ENCODE data around the gene PTPRA. TPM values are rescaled to one million over a fixed set of nuclear protein-coding genes. Genes with fewer than 3 reads are reported as not detected.

Gene PTPRA
- total and polyA plus RNA-seq, 5 donors from 2014 or later, result 26.2 to 103 (median 35.1) TPM

DNA sequence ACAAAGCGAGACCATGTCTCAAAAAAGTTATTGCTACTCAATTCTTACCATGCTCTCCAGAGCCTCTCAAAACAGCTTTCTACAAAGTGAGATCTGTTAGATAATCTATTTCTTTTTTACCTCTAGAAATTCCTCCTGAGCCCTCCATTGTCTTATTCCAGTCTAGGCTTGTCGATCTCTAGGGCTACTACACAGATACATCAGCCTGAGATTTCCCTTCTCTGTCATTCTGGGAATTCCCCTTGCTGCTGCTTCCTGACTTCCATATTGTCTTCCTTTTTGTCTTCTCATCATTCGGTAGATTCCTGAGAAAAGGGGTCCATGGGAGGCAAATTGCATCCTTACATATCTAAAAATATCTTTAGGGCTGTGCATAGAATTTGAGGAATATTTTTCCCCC, 94.6 kb downstream of the PTPRA start:
- Mint-ChIP-seq H3K27ac (no peak overlapping the region), H3K27me3 (no peaks in the 10 kb centered on the region), H3K4me3 (no peak overlapping the region), H3K9me3 (no peaks in the 10 kb centered on the region), H3K4me1 (peaks cover 0 to 8% (median 2%) of the 10 kb centered on the region in 4 donors), H3K36me3 (peaks cover 21% of the 10 kb centered on the region)
- no peak for DNase-seq
- Histone ChIP-seq H3K9me3 (ENCODE audit: control insufficient read depth in 2 of 2, low read length in 2 of 2) (no peaks in the 10 kb centered on the region), H3K27me3 (ENCODE audit: control insufficient read depth, insufficient read depth, low read length) (no peaks in the 10 kb centered on the region), H3K4me3 (ENCODE audit: low read depth, low read length) (no peak overlapping the region), H3K36me3 (ENCODE audit: control insufficient read depth, insufficient read depth, low read length) (peaks cover 55% of the 10 kb centered on the region), H3K27ac (ENCODE audit: insufficient read depth, low read length, poor library complexity, severe bottlenecking) (no peak overlapping the region), H3K4me1 (ENCODE audit: control insufficient read depth, insufficient read depth, low read length, poor library complexity, severe bottlenecking) (no peaks in the 10 kb centered on the region)
- no peak for ATAC-seq (ENCODE audit: low read depth in 2 of 2)

DNA sequence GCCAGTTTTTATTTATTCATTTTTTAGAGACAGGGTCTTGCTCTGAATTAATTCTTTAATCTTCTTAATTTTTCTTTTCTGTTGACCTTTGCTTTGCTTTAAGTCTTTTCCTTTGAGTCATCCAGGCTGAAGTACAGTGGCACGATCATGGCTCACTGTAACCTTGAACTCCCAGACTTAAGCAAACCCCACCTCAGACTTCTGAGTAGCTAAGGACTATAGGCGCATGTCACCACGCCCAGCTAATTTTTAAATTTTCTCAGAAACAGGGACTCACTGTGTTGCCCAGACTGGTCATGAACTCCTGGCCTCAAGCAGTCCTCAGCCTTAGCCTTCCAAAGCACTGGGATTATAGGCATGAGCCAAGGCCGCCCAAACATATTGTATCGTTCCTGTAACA, 98.8 kb downstream of the PTPRA start:
- DNase-seq, result no peak
- no peak overlapping the region for H3K4me3 Mint-ChIP-seq
- H3K4me1 ChIP-seq (ENCODE audit: control insufficient read depth, insufficient read depth, low read length, poor library complexity, severe bottlenecking), result no peaks in the 10 kb centered on the region
- no peaks in the 10 kb centered on the region for H3K27me3 Mint-ChIP-seq
- H3K9me3 Mint-ChIP-seq, result no peaks in the 10 kb centered on the region
- ATAC-seq (ENCODE audit: low read depth in 2 of 2), result no peak
- H3K27ac Mint-ChIP-seq, result no peak overlapping the region
- peaks cover 30% of the 10 kb centered on the region for H3K36me3 ChIP-seq (ENCODE audit: control insufficient read depth, insufficient read depth, low read length)
- peaks cover 17% of the 10 kb centered on the region for H3K36me3 Mint-ChIP-seq
- no peak overlapping the region for H3K4me3 ChIP-seq (ENCODE audit: low read depth, low read length)
- no peaks in the 10 kb centered on the region for H3K27me3 ChIP-seq (ENCODE audit: control insufficient read depth, insufficient read depth, low read length)
- H3K9me3 ChIP-seq (ENCODE audit: control insufficient read depth in 2 of 2, low read length in 2 of 2), result no peaks in the 10 kb centered on the region
- H3K27ac ChIP-seq (ENCODE audit: insufficient read depth, low read length, poor library complexity, severe bottlenecking), result no peak overlapping the region
- H3K4me1 Mint-ChIP-seq, result peaks cover 6 to 23% (median 13%) of the 10 kb centered on the region in 4 donors

DNA sequence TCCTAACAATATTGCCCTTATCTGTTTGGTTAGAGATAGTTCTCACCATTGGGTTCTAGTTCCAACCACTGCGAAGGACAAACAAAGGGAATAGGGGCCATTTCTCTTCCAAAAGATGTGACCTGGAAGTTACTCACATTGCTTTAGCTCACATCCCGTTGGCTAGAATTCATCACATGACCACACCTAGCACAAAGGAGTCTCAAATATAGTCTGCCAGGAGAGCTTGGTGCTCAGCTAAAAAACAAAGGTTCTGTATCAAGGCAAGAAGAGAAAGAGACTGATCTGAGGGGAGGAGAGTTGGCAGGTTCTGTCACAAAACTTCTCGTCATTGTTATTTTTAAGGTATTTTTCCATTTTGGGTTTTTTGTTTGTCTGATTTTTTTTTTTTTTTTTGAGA, 100.3 kb downstream of the PTPRA start:
- Histone ChIP-seq H3K27me3 (ENCODE audit: control insufficient read depth, insufficient read depth, low read length) (no peaks in the 10 kb centered on the region), H3K9me3 (ENCODE audit: control insufficient read depth in 2 of 2, low read length in 2 of 2) (no peaks in the 10 kb centered on the region), H3K36me3 (ENCODE audit: control insufficient read depth, insufficient read depth, low read length) (peaks cover 23% of the 10 kb centered on the region), H3K4me1 (ENCODE audit: control insufficient read depth, insufficient read depth, low read length, poor library complexity, severe bottlenecking) (no peaks in the 10 kb centered on the region), H3K4me3 (ENCODE audit: low read depth, low read length) (no peak overlapping the region), H3K27ac (ENCODE audit: insufficient read depth, low read length, poor library complexity, severe bottlenecking) (no peak overlapping the region)
- Mint-ChIP-seq H3K27me3 (no peaks in the 10 kb centered on the region), H3K4me3 (no peak overlapping the region), H3K27ac (no peak overlapping the region), H3K4me1 (peaks cover 8 to 32% (median 12%) of the 10 kb centered on the region in 4 donors), H3K36me3 (peaks cover 15% of the 10 kb centered on the region), H3K9me3 (no peaks in the 10 kb centered on the region)
- DNase-seq (no peak), ATAC-seq (ENCODE audit: low read depth in 2 of 2) (no peak)

DNA sequence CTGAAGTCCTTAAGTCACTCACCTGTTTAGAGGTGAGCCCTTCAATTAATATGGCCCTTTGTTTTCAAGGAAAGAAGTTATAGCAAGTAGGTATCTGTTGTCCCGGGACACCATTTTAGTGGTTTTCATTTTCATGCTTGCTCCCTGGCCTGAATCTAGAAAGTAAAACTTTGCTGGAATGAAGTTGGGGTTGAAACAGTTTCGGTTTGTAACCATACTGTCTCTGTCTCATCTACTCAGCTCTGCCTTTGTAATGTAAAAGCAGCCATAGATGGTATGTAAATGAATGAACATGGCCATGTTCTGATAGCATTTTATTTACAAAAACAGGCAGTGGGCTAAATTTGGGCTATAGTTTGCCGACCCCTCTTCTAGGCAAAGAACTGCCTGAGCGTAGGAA, 105.2 kb downstream of the PTPRA start:
- Histone ChIP-seq H3K27me3 (ENCODE audit: control insufficient read depth, insufficient read depth, low read length) (no peaks in the 10 kb centered on the region), H3K27ac (ENCODE audit: insufficient read depth, low read length, poor library complexity, severe bottlenecking) (no peak overlapping the region), H3K36me3 (ENCODE audit: control insufficient read depth, insufficient read depth, low read length) (peaks cover 6% of the 10 kb centered on the region), H3K9me3 (ENCODE audit: control insufficient read depth in 2 of 2, low read length in 2 of 2) (no peaks in the 10 kb centered on the region), H3K4me3 (ENCODE audit: low read depth, low read length) (no peak overlapping the region), H3K4me1 (ENCODE audit: control insufficient read depth, insufficient read depth, low read length, poor library complexity, severe bottlenecking) (peaks cover 8% of the 10 kb centered on the region)
- ATAC-seq (ENCODE audit: low read depth in 2 of 2) (no peak), DNase-seq (no peak)
- Mint-ChIP-seq H3K4me1 (peaks cover 12 to 31% (median 16%) of the 10 kb centered on the region in 4 donors), H3K9me3 (no peaks in the 10 kb centered on the region), H3K27me3 (no peaks in the 10 kb centered on the region), H3K36me3 (peaks cover 12% of the 10 kb centered on the region), H3K27ac (peak overlapping the region in 2 of 3 donors; percentile 61 to 63), H3K4me3 (no peak overlapping the region)

DNA sequence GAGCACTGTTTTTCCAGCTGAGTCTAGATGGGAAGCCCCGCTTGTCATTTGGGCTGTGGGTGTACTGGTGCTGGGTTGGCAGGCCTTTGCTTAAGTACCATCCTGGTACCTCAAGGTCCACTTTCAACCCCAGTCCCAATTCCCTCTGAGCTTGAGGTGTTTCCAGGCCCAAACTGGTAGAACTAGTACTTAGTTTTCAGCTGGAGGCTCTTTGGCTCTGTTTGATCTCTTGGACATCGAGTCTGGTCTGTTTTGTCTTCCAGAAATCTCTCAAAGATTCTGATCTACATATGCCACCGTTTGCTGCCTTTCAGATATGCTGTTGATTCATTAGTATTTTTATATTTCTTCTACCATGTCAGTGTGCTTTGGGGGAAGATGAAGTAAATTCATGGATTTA, 108.4 kb downstream of the PTPRA start:
- Histone ChIP-seq H3K36me3 (ENCODE audit: control insufficient read depth, insufficient read depth, low read length) (peaks cover 14% of the 10 kb centered on the region), H3K9me3 (ENCODE audit: control insufficient read depth in 2 of 2, low read length in 2 of 2) (no peaks in the 10 kb centered on the region), H3K27me3 (ENCODE audit: control insufficient read depth, insufficient read depth, low read length) (no peaks in the 10 kb centered on the region), H3K4me1 (ENCODE audit: control insufficient read depth, insufficient read depth, low read length, poor library complexity, severe bottlenecking) (peaks cover 17% of the 10 kb centered on the region), H3K27ac (ENCODE audit: insufficient read depth, low read length, poor library complexity, severe bottlenecking) (no peak overlapping the region), H3K4me3 (ENCODE audit: low read depth, low read length) (no peak overlapping the region)
- Mint-ChIP-seq H3K27me3 (no peaks in the 10 kb centered on the region), H3K36me3 (peaks cover 12% of the 10 kb centered on the region), H3K9me3 (no peaks in the 10 kb centered on the region), H3K27ac (peak overlapping the region in 1 of 3 donors; percentile 42), H3K4me3 (no peak overlapping the region), H3K4me1 (peaks cover 11 to 21% (median 15%) of the 10 kb centered on the region in 4 donors)
- ATAC-seq (ENCODE audit: low read depth in 2 of 2), result no peak
- no peak for DNase-seq

DNA sequence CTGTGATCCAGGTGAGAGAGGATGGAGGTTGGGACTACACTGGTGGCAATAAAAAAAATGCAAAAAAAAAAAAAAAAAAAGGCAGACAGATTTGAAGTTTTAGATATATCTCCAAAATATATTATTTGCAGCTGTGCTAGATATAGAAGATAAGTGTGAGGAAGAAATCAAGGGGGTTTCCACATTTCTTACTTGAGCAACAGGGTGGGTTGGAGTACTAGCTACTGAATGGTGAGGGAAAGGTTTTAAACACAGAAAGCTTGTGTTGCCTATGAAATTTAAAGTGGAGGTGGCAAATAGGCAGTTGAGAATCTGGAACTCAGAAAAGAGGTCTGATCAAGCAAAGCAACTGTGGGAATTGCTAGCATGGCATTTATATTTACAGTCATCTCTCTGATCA, 110.2 kb downstream of the PTPRA start:
- ATAC-seq (ENCODE audit: low read depth in 2 of 2) (no peak), DNase-seq (peak in 1 of 3 donors; percentile 15)
- H3K27me3 Mint-ChIP-seq, result no peaks in the 10 kb centered on the region
- H3K9me3 ChIP-seq (ENCODE audit: control insufficient read depth in 2 of 2, low read length in 2 of 2), result no peaks in the 10 kb centered on the region
- H3K4me1 ChIP-seq (ENCODE audit: control insufficient read depth, insufficient read depth, low read length, poor library complexity, severe bottlenecking), result peaks cover 17% of the 10 kb centered on the region
- H3K9me3 Mint-ChIP-seq, result no peaks in the 10 kb centered on the region
- H3K4me1 Mint-ChIP-seq, result peaks cover 10 to 19% (median 13%) of the 10 kb centered on the region in 4 donors
- H3K36me3 ChIP-seq (ENCODE audit: control insufficient read depth, insufficient read depth, low read length), result peaks cover 29% of the 10 kb centered on the region
- H3K27ac Mint-ChIP-seq, result no peak overlapping the region
- peaks cover 24% of the 10 kb centered on the region for H3K36me3 Mint-ChIP-seq
- H3K4me3 ChIP-seq (ENCODE audit: low read depth, low read length), result peak overlapping the region; percentile 75
- peak overlapping the region; percentile 62 for H3K27ac ChIP-seq (ENCODE audit: insufficient read depth, low read length, poor library complexity, severe bottlenecking)
- no peaks in the 10 kb centered on the region for H3K27me3 ChIP-seq (ENCODE audit: control insufficient read depth, insufficient read depth, low read length)
- no peak overlapping the region for H3K4me3 Mint-ChIP-seq

DNA sequence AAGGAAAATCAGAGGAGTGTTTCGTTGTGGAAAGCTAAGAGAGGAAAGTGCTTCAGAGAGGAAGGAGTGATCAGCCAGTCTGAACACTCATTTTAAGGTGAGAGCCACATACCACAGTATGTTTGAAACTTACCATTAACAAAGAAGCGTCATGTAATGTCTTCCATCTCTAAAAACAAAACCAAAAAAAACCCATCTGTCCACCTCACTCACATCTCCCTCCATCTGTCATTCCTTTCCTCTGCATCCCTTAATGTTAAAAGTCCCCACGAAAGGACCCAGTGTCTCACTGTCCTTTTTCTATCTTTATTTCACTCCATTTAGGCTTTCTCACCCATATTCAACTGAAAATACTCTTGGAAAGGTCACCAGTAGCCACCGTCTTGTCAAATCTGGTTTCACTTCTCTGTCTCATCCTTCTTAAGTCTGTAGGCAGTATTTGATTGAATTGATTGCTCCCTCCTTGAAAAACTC, 110.8 kb downstream of the PTPRA start:
- H3K36me3 Mint-ChIP-seq, result peaks cover 28% of the 10 kb centered on the region
- Histone ChIP-seq H3K4me1 (ENCODE audit: control insufficient read depth, insufficient read depth, low read length, poor library complexity, severe bottlenecking) (peaks cover 17% of the 10 kb centered on the region), H3K27ac (ENCODE audit: insufficient read depth, low read length, poor library complexity, severe bottlenecking) (peak overlapping the region; percentile 62), H3K9me3 (ENCODE audit: control insufficient read depth in 2 of 2, low read length in 2 of 2) (no peaks in the 10 kb centered on the region), H3K36me3 (ENCODE audit: control insufficient read depth, insufficient read depth, low read length) (peaks cover 34% of the 10 kb centered on the region), H3K27me3 (ENCODE audit: control insufficient read depth, insufficient read depth, low read length) (no peaks in the 10 kb centered on the region), H3K4me3 (ENCODE audit: low read depth, low read length) (peak overlapping the region; percentile 75)
- peak in 1 of 2 donors; percentile 51 for ATAC-seq (ENCODE audit: low read depth in 2 of 2)
- DNase-seq, result peak in 2 of 3 donors; percentile 26 to 64
- no peak overlapping the region for H3K4me3 Mint-ChIP-seq
- H3K9me3 Mint-ChIP-seq, result no peaks in the 10 kb centered on the region
- H3K27me3 Mint-ChIP-seq, result no peaks in the 10 kb centered on the region
- H3K4me1 Mint-ChIP-seq, result peaks cover 12 to 19% (median 13%) of the 10 kb centered on the region in 4 donors
- H3K27ac Mint-ChIP-seq, result no peak overlapping the region

DNA sequence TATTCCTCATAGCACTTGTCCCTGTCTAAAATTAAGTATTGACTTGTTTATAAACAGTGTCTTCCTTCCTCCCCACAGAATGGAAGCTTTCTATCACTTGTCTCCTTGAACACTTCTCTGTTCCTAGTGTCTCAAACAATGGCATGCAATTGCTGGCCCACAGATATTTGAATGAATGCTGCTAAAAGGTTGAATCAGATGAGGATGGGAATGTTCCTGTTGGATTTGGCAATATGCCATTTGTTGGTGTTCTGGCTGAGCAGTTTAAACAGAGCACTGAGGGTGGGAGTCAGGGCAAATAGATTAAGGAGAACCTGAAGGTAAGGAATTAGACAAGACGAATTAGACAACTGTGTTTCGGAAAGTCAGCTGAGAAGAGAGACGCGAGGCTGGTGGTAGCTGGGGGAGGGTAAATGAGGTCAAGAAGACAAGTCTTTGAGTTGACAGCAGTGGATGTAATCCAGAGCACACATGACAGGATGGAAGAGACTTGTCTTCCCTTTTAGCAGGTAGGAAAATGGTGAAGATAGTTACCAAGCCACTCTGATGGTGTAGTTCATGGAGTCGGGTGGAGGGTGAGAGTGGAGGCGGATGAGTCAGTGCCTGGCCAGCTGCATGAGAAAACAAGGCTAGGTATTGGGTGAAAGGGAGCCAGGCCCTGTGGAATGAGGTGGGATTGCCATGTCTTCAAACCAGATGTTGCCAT, 111.8 kb downstream of the PTPRA start:
- no peaks in the 10 kb centered on the region for H3K27me3 Mint-ChIP-seq
- H3K27ac Mint-ChIP-seq, result no peak overlapping the region
- Histone ChIP-seq H3K9me3 (ENCODE audit: control insufficient read depth in 2 of 2, low read length in 2 of 2) (no peaks in the 10 kb centered on the region), H3K27ac (ENCODE audit: insufficient read depth, low read length, poor library complexity, severe bottlenecking) (no peak overlapping the region), H3K4me1 (ENCODE audit: control insufficient read depth, insufficient read depth, low read length, poor library complexity, severe bottlenecking) (peaks cover 17% of the 10 kb centered on the region), H3K27me3 (ENCODE audit: control insufficient read depth, insufficient read depth, low read length) (no peaks in the 10 kb centered on the region), H3K4me3 (ENCODE audit: low read depth, low read length) (no peak overlapping the region), H3K36me3 (ENCODE audit: control insufficient read depth, insufficient read depth, low read length) (peaks cover 44% of the 10 kb centered on the region)
- peaks cover 10 to 19% (median 13%) of the 10 kb centered on the region in 4 donors for H3K4me1 Mint-ChIP-seq
- H3K36me3 Mint-ChIP-seq, result peaks cover 28% of the 10 kb centered on the region
- H3K9me3 Mint-ChIP-seq, result no peaks in the 10 kb centered on the region
- DNase-seq, result no peak
- H3K4me3 Mint-ChIP-seq, result no peak overlapping the region
- no peak for ATAC-seq (ENCODE audit: low read depth in 2 of 2)

All from CD4-positive, CD25-positive, alpha-beta regulatory T cell (primary cell).